Neural crest cell (in vitro differentiated cells): ENCODE results near the gene CAT. TPM values are rescaled to one million over a fixed set of nuclear protein-coding genes. Genes with fewer than 3 reads are reported as not detected.

ENCODE experiments used
- DNase-seq: peaks from one replicate; pipeline ENCODE4 v3.0.0; 2021; ENCODE audit warnings: low read depth, mixed read lengths, low spot score
- H3K27ac Mint-ChIP-seq: one replicate; pipeline ENCODE4 v1.8.0; 2021; ENCODE audit warnings: mild to moderate bottlenecking, mixed read lengths; ENCODE audit not compliant: unreplicated experiment
- H3K27me3 Mint-ChIP-seq: 2 replicates; pipeline ENCODE4 v1.8.0; 2021; ENCODE audit warnings: low read depth, mild to moderate bottlenecking, mixed read lengths
- H3K36me3 Mint-ChIP-seq: 2 replicates; pipeline ENCODE4 v1.8.0; 2021; ENCODE audit warnings: low read depth, mild to moderate bottlenecking, mixed read lengths
- H3K4me1 Mint-ChIP-seq: 2 replicates; pipeline ENCODE4 v1.8.0; 2021; ENCODE audit warnings: mixed read lengths
- H3K4me3 Mint-ChIP-seq: one replicate; pipeline ENCODE4 v1.8.0; 2021; ENCODE audit warnings: mild to moderate bottlenecking, mixed read lengths
- H3K9me3 Mint-ChIP-seq: 2 replicates; pipeline ENCODE4 v1.8.0; 2021; ENCODE audit warnings: mixed read lengths
- total RNA-seq: library from RNA; stranded (reverse); gene quantifications from 2 replicates; pipeline ENCODE4 v1.2.1, GENCODE V29; 2021
- TF ChIP-seq, protein P1 (sequence below): fragments of 200-600 bp; sonication (generic); conservative IDR thresholded peaks from 2 replicates; pipeline ENCODE4 v1.5.0; 2021; ENCODE audit warnings: antibody characterized with exemption, mild to moderate bottlenecking

The CAT gene
- total RNA-seq, 1 donor from 2014 or later: 30.6 TPM

DNA sequence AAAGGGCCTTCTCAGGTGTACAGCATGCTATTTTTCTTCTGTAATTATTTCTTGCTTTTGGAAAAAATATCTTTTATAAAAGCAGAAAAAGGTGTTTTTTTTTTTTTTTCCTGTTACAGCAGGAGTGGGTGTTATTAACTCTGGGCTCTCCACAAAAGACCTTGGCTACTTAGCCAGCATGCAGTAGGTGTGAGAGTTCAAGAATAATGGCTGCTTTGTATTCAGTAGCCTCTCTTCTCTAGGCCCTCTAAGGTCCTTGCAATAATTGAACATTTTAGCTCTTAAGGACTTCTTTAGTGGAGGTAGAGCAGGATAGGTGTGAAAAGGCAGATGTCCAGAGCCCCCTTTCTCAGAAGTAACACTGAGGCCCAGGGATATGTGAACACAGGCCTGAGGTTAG, 71.5 kb downstream of the CAT start:
- TF ChIP-seq, protein P1, sequence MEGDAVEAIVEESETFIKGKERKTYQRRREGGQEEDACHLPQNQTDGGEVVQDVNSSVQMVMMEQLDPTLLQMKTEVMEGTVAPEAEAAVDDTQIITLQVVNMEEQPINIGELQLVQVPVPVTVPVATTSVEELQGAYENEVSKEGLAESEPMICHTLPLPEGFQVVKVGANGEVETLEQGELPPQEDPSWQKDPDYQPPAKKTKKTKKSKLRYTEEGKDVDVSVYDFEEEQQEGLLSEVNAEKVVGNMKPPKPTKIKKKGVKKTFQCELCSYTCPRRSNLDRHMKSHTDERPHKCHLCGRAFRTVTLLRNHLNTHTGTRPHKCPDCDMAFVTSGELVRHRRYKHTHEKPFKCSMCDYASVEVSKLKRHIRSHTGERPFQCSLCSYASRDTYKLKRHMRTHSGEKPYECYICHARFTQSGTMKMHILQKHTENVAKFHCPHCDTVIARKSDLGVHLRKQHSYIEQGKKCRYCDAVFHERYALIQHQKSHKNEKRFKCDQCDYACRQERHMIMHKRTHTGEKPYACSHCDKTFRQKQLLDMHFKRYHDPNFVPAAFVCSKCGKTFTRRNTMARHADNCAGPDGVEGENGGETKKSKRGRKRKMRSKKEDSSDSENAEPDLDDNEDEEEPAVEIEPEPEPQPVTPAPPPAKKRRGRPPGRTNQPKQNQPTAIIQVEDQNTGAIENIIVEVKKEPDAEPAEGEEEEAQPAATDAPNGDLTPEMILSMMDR: no peak
- no peak overlapping the region for H3K4me3 Mint-ChIP-seq
- no peak overlapping the region for H3K27ac Mint-ChIP-seq
- H3K4me1 Mint-ChIP-seq: peaks cover 24% of the 10 kb centered on the region
- H3K9me3 Mint-ChIP-seq: no peaks in the 10 kb centered on the region
- H3K27me3 Mint-ChIP-seq: no peaks in the 10 kb centered on the region
- no peaks in the 10 kb centered on the region for H3K36me3 Mint-ChIP-seq
- no peak for DNase-seq

- Mint-ChIP-seq H3K4me1 (peaks cover 24% of the 10 kb centered on the region), H3K36me3 (no peaks in the 10 kb centered on the region), H3K27ac (no peak overlapping the region), H3K4me3 (no peak overlapping the region), H3K9me3 (no peaks in the 10 kb centered on the region), H3K27me3 (no peaks in the 10 kb centered on the region)
- TF ChIP-seq, protein P1: no peak
- no peak for DNase-seq
Measured at GRCh38 chr11:34510673-34511072, 71.9 kb downstream of the CAT start.

DNA sequence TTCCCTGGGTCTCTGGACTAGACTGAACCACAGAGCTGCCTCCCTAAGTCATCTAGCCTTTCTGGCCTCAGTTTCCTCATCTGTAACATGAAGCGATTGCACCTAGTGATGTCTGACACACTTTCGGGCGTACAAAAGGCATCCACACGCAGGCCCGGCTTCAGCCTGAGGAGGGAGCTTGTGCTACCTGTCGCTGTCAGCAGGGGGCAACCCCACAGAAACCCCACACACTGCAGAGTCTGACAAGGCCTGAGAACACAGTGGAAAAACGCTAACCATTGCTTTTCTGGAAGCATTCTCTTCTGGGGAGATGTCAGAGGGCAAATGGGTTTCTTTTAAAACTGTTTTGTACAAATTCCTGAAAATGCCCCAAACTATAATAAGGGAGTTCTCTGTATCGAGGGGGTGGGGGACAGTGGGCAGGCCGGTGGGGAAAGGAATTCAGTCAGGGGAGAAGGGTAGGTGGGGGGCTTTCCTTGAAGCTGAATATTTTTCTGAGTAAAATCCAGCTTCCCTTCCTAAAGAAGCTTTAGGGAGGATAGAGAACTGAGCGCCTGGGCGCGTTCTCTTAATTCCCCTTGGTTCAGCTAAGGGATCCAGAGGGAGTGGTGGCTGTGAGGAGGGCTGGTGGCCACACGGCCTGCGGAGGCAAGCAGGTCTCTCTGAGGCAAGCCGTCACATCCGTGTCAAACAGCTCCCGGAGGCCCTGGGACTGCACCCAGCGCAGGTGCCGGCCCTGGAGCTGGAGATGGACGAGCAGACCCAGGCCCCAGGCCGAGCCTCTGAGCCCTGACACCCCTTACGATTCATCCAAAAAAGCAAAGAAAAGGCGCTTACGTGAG, 74.3 kb downstream of the CAT start:
- Mint-ChIP-seq H3K36me3 (no peaks in the 10 kb centered on the region), H3K9me3 (no peaks in the 10 kb centered on the region), H3K4me3 (no peak overlapping the region), H3K27me3 (no peaks in the 10 kb centered on the region), H3K27ac (no peak overlapping the region), H3K4me1 (peaks cover 24% of the 10 kb centered on the region)
- TF ChIP-seq, protein P1: peak; percentile 83
- DNase-seq: peak; percentile 66

DNA sequence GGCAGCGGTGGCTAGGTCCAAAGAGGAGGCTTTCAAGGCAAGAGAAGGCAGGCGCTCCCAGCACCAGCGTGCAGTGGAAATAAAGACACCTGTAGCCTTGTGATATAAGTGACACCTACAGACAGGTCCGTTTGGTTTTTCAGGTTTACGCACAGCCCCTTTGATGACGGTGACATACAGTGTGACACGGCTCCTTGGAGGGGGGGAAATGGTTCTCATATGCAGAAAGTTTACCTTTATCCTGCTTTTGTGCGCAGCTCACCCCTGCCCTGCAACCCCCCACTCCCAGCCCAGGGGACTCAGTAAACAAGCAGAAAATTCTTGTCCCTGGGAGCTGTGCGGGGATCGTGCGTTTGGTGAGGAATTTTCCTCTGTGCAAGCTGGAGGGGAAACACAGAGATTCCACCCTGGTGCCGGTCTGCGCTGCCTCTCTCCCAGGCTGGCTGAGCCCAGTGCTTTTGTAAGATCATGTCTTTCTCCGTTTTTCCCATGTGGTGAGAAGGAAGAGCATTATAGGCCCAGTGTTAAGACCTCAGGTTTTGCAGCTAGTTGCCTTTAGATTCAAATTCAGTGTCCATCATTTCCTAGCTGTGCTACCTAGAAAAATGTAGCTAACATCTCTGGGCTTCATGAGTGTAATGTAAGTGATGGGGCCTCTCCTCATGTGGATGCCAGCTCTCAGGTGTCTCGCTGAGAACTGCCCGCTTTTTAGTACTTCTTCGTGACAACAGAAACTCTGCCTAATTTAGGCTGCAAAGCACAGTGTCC, 75.1 kb downstream of the CAT start, which contains the start of gene ELF5:
ELF5 (minus strand) TSS at position 113 of the 768 bp plus-strand sequence. CDS start 8,045 bp downstream, outside the sequence.
- H3K27me3 Mint-ChIP-seq: no peaks in the 10 kb centered on the region
- H3K27ac Mint-ChIP-seq: peak within 1 kb of the TSS; percentile 12
- TF ChIP-seq, protein P1: no peak
- DNase-seq: no peak
- H3K9me3 Mint-ChIP-seq: no peaks in the 10 kb centered on the region
- no peaks in the 10 kb centered on the region for H3K36me3 Mint-ChIP-seq
- H3K4me1 Mint-ChIP-seq: peaks cover 24% of the 10 kb centered on the region
- no peak within 1 kb of the TSS for H3K4me3 Mint-ChIP-seq

- Mint-ChIP-seq H3K27ac (no peak overlapping the region), H3K4me1 (peaks cover 21% of the 10 kb centered on the region), H3K27me3 (no peaks in the 10 kb centered on the region), H3K4me3 (no peak overlapping the region), H3K36me3 (no peaks in the 10 kb centered on the region), H3K9me3 (no peaks in the 10 kb centered on the region)
- no peak for DNase-seq
- TF ChIP-seq, protein P1: no peak
Measured at GRCh38 chr11:34514597-34514996, 75.9 kb downstream of the CAT start.
